ENCODE data around the gene LRRC8E.

LRRC8E gene

GRCh38 chr19:7887408-7888144 is 734 bp upstream of the LRRC8E start:
- no peak for DNase-seq (ENCODE audit: low read depth)

- DNase-seq (ENCODE audit: low read depth), result no peak
These were observed 512 bp downstream of the LRRC8E start for GRCh38 chr19:7888826-7889217.

- DNase-seq (ENCODE audit: low read depth), result peak; percentile 75
These were observed 5.2 kb downstream of the LRRC8E start for GRCh38 chr19:7893362-7894101.

- DNase-seq (ENCODE audit: low read depth), result no peak
These were observed 6.5 kb downstream of the LRRC8E start for GRCh38 chr19:7894612-7895309.

- DNase-seq (ENCODE audit: low read depth), result no peak
These were observed 7.3 kb downstream of the LRRC8E start for GRCh38 chr19:7895565-7895964.

GRCh38 chr19:7897292-7897691 is 9.0 kb downstream of the LRRC8E start:
- no peak for DNase-seq (ENCODE audit: low read depth)

- no peak for DNase-seq (ENCODE audit: low read depth)
These were observed 10.7 kb downstream of the LRRC8E start for GRCh38 chr19:7898967-7899366.

GRCh38 chr19:7899751-7900378 is 11.6 kb downstream of the LRRC8E start:
- DNase-seq (ENCODE audit: low read depth), result no peak

GRCh38 chr19:7900401-7900870 is 12.1 kb downstream of the LRRC8E start:
- no peak for DNase-seq (ENCODE audit: low read depth)

GRCh38 chr19:7900931-7901330 is 12.6 kb downstream of the LRRC8E start:
- DNase-seq (ENCODE audit: low read depth), result no peak

GRCh38 chr19:7901337-7901736 is 13.0 kb downstream of the LRRC8E start:
- DNase-seq (ENCODE audit: low read depth), result no peak

- no peak for DNase-seq (ENCODE audit: low read depth)
These were observed 14.5 kb downstream of the LRRC8E start for GRCh38 chr19:7902796-7903243.

GRCh38 chr19:7903244-7904073 is 15.1 kb downstream of the LRRC8E start, which contains the start of gene MAP2K7:
MAP2K7 (plus strand) TSS chr19:7903877; CDS start chr19:7903945, 68 bp downstream.
- peak; percentile 97 for DNase-seq (ENCODE audit: low read depth)

- no peak for DNase-seq (ENCODE audit: low read depth)
These were observed 16.0 kb downstream of the LRRC8E start for GRCh38 chr19:7904074-7905020.

- no peak for DNase-seq (ENCODE audit: low read depth)
These were observed 17.0 kb downstream of the LRRC8E start for GRCh38 chr19:7905268-7905667.

GRCh38 chr19:7905859-7906258 is 17.5 kb downstream of the LRRC8E start:
- no peak for DNase-seq (ENCODE audit: low read depth)

GRCh38 chr19:7907122-7907521 is 18.8 kb downstream of the LRRC8E start:
- no peak for DNase-seq (ENCODE audit: low read depth)

GRCh38 chr19:7907544-7907943 is 19.2 kb downstream of the LRRC8E start:
- DNase-seq (ENCODE audit: low read depth), result no peak

GRCh38 chr19:7908078-7908699 is 19.9 kb downstream of the LRRC8E start:
- no peak for DNase-seq (ENCODE audit: low read depth)
